Measurements from ENCODE around the gene ITPKC. TPM values are rescaled to one million over a fixed set of nuclear protein-coding genes. Genes with fewer than 3 reads are reported as not detected.
"Not testable (repeated sequence)": the region's sequence is repeated elsewhere in the genome, so short reads cannot be mapped to it uniquely, and the experiment has no call there.

ITPKC gene
- polyA plus RNA-seq, 1 donor from 2014 or later = 16.8 TPM

DNA sequence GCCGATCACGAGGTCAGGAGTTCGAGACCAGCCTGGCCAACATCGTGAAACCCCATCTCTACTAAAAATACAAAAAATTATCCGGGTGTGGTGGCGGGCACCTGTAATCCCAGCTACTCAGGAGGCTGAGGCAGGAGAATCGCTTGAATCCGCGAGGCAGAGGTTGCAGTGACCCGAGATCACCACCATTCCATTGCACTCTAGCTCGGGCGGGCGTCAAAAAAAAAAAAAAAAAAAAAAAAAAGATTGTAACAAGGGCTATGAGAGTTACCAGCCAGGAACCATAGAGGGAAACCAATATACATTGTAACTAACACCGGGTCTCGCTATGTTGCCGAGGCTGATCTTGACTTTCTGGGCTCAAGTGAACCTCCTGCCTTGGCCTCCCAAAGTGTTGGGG is 15.4 kb downstream of the ITPKC start:
- not testable (repeated sequence) for H4K20me1 ChIP-seq (ENCODE audit: insufficient read depth); H3K27ac ChIP-seq (ENCODE audit: low read length); H3K27me3 ChIP-seq (ENCODE audit: insufficient read depth, low read depth, low read length); H3K9me3 ChIP-seq (ENCODE audit: low read length); H3K4me3 ChIP-seq (ENCODE audit: low read length); H3K4me2 ChIP-seq (ENCODE audit: low read length); H3K36me3 ChIP-seq (ENCODE audit: insufficient read depth, low read length); H2AFZ ChIP-seq (ENCODE audit: low read depth, low read length); H3F3A ChIP-seq (ENCODE audit: insufficient read depth, low read length, poor library complexity, severe bottlenecking); H3K9ac ChIP-seq (ENCODE audit: low read length); H3K9me2 ChIP-seq (ENCODE audit: insufficient read depth, low read length); H3K79me2 ChIP-seq (replicated peaks; ENCODE audit: insufficient read depth, low read length)

DNA sequence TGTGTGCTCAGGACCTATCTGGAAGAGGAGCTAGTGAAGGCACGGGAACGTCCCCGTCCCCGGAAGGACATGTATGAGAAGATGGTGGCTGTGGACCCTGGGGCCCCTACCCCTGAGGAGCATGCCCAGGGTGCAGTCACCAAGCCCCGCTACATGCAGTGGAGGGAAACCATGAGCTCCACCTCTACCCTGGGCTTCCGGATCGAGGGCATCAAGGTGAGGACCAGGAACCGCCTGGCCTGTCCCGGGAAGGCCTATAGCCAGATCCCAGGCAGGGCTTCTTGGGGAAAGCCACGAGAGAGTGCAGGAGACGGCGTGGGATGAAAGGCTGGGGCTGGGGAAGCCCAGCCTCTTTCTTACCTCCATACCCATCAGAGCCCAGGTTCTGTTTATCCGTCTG is 16.2 kb downstream of the ITPKC start:
- Histone ChIP-seq H3F3A (ENCODE audit: insufficient read depth, low read length, poor library complexity, severe bottlenecking) (no peaks in the 10 kb centered on the region), H3K36me3 (ENCODE audit: insufficient read depth, low read length) (no peaks in the 10 kb centered on the region), H3K27ac (ENCODE audit: low read length) (no peak overlapping the region), H3K9me2 (ENCODE audit: insufficient read depth, low read length) (no peaks in the 10 kb centered on the region), H3K79me2 (replicated peaks; ENCODE audit: insufficient read depth, low read length) (no peaks in the 10 kb centered on the region), H2AFZ (ENCODE audit: low read depth, low read length) (no peak overlapping the region), H3K9ac (ENCODE audit: low read length) (no peak overlapping the region), H3K27me3 (ENCODE audit: insufficient read depth, low read depth, low read length) (no peaks in the 10 kb centered on the region), H3K9me3 (ENCODE audit: low read length) (no peaks in the 10 kb centered on the region), H3K4me2 (ENCODE audit: low read length) (no peak overlapping the region), H4K20me1 (ENCODE audit: insufficient read depth) (no peaks in the 10 kb centered on the region), H3K4me3 (ENCODE audit: low read length) (no peak overlapping the region)
- TF ChIP-seq MXI1 (conservative IDR thresholded peaks at IDR 0.05; ENCODE audit: poor library complexity, severe bottlenecking) (no peak), SMC3 (conservative IDR thresholded peaks at IDR 0.05; ENCODE audit: poor library complexity) (no peak), EZH2 (IDR thresholded peaks at IDR 0.05; ENCODE audit: borderline replicate concordance, insufficient read depth, low read length, poor library complexity, severe bottlenecking) (no peak), TAF1 (IDR thresholded peaks at IDR 0.05; ENCODE audit: low read depth) (no peak), EP300 (conservative IDR thresholded peaks at IDR 0.05; ENCODE audit: poor library complexity, severe bottlenecking) (no peak), RAD21 (conservative IDR thresholded peaks at IDR 0.05) (no peak), POLR2AphosphoS5 (IDR thresholded peaks at IDR 0.05) (no peak)
- TF ChIP-seq, protein P1, sequence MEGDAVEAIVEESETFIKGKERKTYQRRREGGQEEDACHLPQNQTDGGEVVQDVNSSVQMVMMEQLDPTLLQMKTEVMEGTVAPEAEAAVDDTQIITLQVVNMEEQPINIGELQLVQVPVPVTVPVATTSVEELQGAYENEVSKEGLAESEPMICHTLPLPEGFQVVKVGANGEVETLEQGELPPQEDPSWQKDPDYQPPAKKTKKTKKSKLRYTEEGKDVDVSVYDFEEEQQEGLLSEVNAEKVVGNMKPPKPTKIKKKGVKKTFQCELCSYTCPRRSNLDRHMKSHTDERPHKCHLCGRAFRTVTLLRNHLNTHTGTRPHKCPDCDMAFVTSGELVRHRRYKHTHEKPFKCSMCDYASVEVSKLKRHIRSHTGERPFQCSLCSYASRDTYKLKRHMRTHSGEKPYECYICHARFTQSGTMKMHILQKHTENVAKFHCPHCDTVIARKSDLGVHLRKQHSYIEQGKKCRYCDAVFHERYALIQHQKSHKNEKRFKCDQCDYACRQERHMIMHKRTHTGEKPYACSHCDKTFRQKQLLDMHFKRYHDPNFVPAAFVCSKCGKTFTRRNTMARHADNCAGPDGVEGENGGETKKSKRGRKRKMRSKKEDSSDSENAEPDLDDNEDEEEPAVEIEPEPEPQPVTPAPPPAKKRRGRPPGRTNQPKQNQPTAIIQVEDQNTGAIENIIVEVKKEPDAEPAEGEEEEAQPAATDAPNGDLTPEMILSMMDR (IDR thresholded peaks at IDR 0.05; ENCODE audit: poor library complexity, severe bottlenecking) = no peak
- TF ChIP-seq, protein P2, sequence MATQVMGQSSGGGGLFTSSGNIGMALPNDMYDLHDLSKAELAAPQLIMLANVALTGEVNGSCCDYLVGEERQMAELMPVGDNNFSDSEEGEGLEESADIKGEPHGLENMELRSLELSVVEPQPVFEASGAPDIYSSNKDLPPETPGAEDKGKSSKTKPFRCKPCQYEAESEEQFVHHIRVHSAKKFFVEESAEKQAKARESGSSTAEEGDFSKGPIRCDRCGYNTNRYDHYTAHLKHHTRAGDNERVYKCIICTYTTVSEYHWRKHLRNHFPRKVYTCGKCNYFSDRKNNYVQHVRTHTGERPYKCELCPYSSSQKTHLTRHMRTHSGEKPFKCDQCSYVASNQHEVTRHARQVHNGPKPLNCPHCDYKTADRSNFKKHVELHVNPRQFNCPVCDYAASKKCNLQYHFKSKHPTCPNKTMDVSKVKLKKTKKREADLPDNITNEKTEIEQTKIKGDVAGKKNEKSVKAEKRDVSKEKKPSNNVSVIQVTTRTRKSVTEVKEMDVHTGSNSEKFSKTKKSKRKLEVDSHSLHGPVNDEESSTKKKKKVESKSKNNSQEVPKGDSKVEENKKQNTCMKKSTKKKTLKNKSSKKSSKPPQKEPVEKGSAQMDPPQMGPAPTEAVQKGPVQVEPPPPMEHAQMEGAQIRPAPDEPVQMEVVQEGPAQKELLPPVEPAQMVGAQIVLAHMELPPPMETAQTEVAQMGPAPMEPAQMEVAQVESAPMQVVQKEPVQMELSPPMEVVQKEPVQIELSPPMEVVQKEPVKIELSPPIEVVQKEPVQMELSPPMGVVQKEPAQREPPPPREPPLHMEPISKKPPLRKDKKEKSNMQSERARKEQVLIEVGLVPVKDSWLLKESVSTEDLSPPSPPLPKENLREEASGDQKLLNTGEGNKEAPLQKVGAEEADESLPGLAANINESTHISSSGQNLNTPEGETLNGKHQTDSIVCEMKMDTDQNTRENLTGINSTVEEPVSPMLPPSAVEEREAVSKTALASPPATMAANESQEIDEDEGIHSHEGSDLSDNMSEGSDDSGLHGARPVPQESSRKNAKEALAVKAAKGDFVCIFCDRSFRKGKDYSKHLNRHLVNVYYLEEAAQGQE (IDR thresholded peaks at IDR 0.05; ENCODE audit: borderline replicate concordance) = no peak

All from neural cell (in vitro differentiated cells).